ENCODE data around the gene ICA1.

GRCh38 chr7:8291397-8292141 lies 29.6 kb upstream of the ICA1 start:
- TF ChIP-seq, protein P1, sequence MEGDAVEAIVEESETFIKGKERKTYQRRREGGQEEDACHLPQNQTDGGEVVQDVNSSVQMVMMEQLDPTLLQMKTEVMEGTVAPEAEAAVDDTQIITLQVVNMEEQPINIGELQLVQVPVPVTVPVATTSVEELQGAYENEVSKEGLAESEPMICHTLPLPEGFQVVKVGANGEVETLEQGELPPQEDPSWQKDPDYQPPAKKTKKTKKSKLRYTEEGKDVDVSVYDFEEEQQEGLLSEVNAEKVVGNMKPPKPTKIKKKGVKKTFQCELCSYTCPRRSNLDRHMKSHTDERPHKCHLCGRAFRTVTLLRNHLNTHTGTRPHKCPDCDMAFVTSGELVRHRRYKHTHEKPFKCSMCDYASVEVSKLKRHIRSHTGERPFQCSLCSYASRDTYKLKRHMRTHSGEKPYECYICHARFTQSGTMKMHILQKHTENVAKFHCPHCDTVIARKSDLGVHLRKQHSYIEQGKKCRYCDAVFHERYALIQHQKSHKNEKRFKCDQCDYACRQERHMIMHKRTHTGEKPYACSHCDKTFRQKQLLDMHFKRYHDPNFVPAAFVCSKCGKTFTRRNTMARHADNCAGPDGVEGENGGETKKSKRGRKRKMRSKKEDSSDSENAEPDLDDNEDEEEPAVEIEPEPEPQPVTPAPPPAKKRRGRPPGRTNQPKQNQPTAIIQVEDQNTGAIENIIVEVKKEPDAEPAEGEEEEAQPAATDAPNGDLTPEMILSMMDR (IDR thresholded peaks at IDR 0.05) = no peak
- no peak for TF ChIP-seq POLR2A (IDR thresholded peaks at IDR 0.05)

Measured in thyroid gland (tissue), 4 donors.